Caki2 (cell line): ENCODE measurements around the gene SFR1. TPM values are rescaled to one million over a fixed set of nuclear protein-coding genes. Genes with fewer than 3 reads are reported as not detected.

Experiments
- DNase-seq: peaks from one replicate; pipeline ENCODE4 v3.0.0-alpha.2; 2015; ENCODE audit warnings: low read depth
- in situ Hi-C: cut with HindIII; loops from 2 replicates; pipeline ENCODE4 v1.10.0; 2016; ENCODE audit warnings: low sequenced_read_pairs, low pct_unique_long_range_greater_than_20kb, mixed read lengths
- total RNA-seq: library from RNA; depleted of rRNA; stranded (reverse); fragments of >200 nt; shearing (Covaris generic); gene quantifications from 2 replicates; pipeline ENCODE4 v1.2.3, GENCODE V29; 2014; ENCODE audit warnings: low replicate concordance

SFR1 gene
- total RNA-seq, 1 experiment from 2014 or later = 15.6 TPM

DNA sequence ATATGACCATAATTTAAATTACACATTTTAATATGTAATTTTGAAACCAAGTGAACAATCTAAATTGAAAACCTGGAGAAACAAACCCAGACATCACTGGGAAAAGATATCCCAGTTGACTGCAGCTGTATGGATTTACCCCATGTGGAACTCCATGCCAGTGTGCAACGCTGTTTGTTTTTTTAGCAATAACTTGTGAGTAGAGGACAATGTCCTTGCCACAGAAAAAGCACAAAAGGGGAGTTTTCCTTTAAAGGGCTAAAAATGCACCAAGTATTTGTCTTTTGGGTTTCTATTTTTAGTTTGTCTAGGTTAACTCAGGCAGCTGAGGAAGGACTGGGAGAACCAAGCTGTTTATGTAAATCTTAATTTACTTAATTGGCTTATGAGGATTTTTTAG is 21.2 kb upstream of the SFR1 start:
- no peak for DNase-seq
- in situ Hi-C loops = no loop called here

DNA sequence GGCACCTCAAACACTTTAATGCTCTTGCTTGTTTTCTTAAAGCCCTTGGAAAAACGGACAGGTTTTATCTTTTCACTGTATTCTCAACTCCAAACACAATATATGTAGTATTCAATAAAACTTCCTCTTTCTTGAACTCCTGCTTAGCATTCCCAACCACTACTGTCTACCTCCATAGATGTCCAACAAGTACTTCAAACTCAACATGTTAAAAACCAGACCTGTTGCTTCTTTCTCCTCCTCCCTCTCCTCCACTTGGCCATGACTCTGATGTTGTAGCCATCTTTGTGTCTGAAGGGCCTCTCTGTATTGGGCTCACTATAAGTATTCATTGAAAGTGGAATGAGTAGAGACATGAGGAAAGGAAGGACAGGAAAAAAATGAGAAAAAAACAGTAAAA is 20.1 kb upstream of the SFR1 start:
- no peak for DNase-seq
- in situ Hi-C loops = no loop called here

DNA sequence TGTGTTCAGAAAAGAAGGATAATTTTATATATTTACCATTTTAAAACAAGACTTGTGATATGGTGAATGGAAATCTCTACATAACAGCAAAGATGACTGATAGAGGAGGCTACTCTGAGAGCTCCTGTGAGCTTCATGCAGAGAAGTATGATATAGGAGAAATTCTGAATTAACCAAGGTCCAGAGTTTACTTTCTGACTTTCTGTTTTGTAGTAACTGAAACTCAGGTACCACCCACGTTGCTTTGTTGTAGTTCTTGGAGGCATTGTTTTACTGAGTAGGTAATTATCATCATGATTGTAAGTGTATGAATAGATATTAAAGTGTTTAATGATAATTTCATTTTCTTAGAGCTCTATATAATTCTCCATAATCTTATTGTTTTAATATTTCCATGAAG is 18.0 kb upstream of the SFR1 start:
- no peak for DNase-seq
- in situ Hi-C loops = no loop called here

DNA sequence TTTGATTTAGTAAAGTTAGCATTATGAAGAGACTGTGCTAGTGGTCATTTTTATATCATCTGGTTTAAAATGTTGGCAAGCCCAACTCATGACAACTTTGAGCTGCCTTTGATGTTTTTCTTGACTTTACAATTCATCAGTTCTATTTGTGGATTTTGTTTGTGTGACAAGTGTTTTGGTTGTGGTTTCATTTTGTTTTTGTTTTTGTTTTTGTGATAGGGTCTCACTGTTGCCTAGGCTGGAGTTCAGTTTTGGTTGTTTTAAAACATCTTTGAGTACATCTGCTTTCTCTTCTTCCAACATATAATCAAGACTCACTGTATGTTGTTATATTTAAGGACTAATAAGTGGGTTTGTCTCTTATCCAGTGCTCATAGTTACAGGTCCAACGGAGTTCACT is 17.6 kb upstream of the SFR1 start:
- in situ Hi-C loops = no loop called here
- no peak for DNase-seq

DNA sequence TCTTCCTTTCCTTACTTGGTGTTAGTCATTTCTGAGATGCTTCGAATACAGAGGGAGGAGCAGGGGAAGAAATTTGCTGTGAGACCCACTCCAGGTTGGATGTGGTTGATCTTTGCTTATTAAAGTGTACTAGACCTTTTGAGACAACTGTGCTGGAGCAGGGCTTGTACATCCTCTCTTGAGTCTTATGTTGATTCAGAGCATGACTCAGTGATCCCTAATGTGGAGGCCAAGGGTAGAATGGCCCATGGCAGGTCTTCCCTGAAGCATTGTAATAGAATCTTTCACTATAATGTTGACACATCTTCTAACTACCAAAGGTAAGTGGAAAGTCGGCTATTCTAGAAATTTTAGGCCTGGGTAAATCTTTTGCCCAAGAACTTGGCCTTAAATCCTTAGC is 17.0 kb upstream of the SFR1 start:
- in situ Hi-C loops = no loop called here
- DNase-seq = no peak

DNA sequence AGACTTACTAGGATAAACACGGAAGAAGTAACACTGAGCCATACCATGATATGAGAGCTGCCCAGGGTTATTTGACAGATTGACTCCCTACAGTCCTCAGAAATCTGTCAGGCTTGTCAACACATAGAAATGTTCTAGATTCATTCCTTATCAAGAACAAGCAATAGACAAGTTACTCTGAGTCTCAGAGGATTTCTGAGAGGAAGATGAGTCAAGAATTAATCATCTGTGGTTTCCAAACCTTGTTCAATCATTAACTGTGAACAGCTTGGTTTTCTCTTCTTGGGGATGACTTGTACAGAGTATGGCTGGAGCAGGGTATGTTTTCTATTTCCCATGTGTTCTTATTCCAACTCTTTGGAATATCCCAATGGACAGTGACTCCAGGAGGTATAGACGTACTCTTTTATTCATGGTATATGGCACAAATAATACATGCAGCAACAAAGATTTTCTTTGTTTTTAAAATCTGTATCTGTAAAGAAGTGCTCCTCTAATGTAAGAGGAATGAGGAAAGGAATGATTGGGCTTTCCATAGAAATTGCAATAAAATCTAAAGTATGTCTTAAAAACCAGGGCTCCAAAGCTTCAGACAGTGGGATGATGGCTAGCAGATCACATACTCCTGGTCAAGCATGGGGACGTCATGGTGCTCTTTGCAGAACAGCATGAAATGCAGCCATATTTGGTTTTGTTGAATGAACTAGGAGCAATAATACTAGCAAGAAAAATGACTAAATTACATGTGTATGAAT is 11.9 kb upstream of the SFR1 start:
- peak; percentile 92 for DNase-seq
- in situ Hi-C loops = no loop called here

DNA sequence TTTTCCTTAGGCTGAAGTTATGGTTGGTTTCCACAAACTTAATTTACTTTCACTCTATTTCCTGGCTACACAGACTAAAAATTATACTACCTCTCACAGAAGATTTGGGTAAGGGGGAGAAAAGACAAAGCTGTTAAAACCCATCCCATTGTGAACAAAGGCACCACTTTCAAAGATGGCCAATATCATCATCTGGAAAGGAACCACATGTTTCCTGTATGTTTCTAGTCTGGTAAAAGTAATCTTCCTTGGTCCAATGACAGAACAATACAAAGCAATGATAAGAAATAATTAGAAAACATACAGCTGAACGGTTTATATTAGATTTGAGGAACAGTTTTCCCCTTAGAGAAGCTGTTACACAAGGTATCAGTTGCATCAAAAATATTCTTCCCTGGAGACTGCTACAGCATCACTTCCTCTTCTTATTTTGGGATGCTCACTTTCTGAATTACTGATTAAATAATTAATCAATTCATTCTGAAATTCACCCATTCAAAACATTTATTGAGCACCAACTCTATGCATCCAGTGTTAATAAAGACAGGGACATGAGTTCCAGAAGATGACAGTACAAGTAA is 8.5 kb upstream of the SFR1 start:
- no peak for DNase-seq
- in situ Hi-C loops = no loop called here

DNA sequence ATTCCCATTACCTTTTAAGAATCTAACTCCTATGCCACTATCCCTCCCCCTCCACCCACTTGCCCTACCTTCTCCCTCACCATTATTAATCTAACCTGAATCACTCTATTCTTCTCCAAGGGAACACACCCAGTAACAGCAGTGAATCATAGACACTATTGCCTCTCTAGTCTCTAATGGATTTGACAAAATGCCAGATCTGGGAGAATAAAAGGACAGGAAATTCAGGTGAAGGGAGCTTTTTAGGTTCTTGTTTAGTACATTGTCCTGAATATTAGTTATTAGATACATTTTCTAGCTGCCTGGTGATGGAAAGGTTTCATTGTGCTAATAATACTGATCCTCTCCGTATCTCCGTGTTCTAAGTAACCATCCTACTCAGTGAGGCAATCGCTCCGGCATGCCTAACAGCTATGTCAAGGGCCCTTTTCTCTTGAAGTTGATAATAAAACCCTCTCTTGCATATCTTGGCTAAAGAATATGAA is 4.1 kb upstream of the SFR1 start:
- DNase-seq = peak; percentile 81
- in situ Hi-C loops = no loop called here

DNA sequence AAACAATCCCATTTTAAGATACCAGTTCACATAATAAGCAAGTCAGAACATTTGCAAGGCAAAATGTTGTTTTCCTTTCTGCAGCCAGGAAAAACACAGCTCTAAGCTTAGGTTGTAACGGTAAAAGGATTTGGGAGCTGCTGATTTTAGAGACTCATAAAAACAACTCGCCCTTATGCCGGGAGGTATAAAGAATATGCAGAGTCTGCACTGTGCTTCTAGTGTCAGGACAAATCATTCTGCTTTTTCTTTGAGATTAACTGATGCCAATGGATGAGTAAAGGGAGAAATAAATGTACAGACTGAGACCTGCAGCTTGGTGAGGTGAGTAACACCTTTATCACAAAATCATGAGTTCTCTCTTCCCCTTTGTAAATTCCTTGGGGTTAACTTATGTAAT is 2.0 kb upstream of the SFR1 start:
- DNase-seq = no peak
- in situ Hi-C loops = no loop called here

DNA sequence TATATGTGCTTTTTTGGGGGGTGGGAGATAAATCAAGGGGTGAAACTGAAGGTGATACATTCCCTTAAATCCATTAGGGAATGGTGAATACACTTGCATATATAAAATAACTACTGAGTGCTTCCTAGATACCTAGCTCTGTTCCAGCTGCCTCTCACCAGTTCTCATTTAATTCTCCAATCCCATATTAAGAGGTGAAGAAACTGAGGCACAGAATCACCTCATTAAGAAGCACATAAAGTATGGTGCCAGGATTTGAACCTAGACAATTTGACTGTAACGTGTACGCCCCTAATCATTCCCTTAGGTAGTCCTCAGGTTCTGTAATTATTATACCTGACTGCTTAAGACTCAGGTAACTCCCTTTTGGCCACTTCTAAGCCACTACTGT is 1.5 kb upstream of the SFR1 start:
- DNase-seq = no peak
- in situ Hi-C loops = no loop called here

DNA sequence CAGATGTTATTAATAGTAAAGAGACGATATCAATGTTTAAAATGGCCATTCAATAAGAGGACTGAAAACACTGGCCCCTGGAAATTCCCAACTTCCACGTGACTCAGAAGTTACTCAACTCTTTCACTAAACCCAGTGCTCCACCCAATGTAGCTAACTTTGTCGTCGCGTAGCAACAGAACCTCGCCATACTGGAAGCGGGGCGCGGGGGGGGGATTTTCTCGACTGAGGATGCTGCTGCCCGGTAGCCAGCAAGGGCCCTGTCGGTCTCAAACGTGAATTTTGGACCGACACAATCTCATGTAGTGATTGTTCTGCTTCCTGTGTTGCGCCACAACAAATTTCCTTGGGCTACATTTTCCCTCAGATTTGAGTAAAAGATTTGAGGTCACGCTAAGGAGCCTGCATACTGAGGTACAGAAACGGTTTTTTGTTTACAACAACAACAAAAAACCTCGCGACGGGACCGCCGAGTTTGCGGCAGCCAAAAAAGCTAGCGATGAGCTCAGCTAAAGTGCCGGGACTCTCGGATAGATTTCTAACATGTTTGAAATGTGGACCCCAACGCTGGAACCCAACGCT is 977 bp upstream of the SFR1 start:
- in situ Hi-C loops = no loop called here
- peak; percentile 90 for DNase-seq

DNA sequence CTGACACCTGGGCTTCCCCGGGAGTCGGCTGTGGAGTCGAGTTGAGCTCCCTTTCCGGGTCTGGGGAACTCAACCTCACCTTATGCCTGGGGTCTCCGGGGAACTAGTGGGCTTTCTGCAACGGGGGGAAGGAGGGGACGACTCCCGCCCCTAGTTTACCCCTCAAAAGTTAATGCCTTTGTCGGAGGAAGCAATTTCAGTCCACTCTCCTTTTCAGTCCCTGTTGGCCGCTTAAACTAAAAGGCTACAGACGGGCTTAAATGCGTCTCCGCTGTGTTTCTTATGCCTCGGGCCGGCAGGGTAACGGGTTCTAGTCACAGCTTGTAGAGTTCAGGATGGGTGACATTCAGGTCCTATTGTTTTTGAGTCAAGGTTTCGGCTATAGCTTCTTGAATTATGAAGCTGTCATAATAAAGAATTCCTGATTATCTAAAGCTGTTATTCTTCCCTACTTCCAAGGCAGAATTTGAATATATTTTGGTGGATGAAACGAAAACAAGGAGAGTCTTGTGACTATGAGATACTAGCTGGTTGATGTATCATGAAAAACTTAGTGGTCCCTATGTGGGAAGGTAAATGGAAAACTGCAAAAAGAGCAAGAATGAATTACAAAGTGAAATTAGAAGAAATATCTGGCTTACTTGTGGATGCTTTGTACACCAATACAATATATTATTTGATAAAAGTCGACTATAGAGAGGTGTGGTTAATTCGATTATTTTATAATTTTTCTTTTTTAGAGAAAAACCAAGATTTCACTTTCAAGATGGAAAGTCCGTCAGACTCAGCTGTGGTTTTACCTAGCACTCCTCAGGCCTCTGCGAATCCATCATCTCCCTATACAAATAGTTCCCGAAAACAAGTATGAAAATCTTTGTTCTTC is 495 bp downstream of the SFR1 start:
- DNase-seq = no peak
- in situ Hi-C loops = no loop called here

DNA sequence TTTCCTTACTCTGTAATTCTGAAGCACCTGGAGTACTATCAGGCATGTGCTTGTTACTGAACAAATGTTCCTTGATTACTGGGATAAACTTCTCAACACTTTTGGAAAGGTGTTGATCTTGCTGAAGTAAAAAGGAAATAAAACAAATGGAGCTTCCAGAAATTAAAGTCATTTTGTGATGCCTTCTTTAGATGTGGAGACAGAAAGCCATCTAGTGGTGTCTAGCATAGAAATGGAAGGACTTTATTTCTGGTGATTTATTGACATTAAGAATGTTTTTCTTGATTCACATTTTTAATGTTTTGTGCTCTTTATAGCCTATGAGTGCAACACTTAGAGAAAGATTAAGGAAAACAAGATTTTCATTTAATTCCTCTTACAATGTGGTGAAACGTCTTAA is 1.4 kb downstream of the SFR1 start:
- in situ Hi-C loops = no loop called here
- peak; percentile 29 for DNase-seq

DNA sequence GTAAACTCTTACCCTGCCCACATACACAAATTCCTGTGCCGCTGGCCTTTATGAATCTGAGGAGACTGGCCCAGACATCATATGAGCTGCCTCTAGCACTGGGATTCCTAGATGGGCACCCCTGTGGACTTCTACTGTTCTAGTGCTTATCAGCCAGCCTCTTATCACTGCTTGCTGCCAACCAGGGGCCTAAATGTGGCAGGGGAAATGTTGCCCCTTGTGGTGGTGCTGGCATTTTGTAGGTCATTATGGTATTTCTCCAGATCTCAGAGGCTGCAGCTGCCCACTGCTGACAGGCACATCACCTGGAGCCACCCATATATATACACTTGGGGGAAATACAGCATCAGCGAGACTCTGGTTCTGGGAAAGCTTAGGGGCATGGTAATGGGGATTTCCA is 5.4 kb downstream of the SFR1 start:
- in situ Hi-C loops = no loop called here

DNA sequence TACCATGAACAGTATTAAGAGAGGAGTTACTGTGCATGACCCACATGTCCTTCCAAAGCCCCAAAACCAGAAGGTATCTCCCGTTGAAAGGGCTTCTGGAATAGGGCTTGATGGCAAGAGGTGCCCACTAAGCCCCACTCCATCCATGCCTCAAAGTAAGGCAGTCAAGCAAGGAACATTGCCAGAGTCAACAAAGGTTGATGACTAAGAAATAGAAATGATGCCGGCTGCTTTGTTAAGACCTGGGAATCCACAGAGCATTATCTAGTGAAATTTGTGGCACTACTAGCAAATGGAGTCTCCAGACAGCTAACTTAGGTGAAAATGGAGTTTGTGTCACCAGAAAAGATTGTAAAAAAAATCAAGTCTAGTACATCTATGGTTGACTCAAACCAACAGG is 6.2 kb downstream of the SFR1 start:
- in situ Hi-C loops = no loop called here
- peak; percentile 38 for DNase-seq

More for the DNA sequence above, 5.4 kb downstream of the SFR1 start:
- peak; percentile 39 for DNase-seq

DNA sequence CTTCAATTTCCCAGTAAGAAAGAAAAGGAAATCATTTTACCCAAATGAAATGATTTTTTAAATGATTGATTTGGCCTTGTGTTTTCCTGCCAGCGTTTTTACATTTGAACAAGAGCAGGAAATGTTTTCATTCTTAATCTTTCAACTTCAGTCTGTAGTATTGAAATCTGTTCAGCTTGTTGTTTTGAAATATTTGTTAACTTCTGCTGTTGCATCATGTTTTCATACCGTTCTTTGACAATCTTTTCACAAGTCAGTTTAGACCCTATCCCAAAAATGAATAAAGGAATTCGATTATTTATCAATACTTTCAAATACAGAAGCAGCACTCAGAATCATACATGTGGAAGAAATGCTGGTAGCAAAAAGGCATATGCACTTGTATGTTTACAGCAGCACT is 8.1 kb downstream of the SFR1 start:
- in situ Hi-C loops = no loop called here
- DNase-seq = no peak

DNA sequence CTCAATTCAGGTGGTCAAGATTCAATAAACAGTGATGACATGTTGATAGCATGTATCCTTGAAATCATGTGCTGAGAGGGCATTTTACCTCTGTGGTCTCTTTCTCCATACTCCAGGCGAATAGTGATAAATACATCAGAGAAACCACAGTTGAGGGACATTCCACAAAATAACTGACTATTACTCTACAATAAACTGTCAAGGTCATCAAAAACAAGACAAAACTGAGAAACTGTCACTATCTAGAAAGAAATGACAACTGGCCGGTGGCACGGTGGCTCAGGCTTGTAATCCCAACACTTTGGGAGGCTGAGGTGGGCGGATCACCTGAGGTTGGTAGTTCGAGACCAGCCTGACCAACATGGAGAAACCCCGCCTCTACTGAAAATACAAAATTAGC is 16.2 kb downstream of the SFR1 start:
- DNase-seq = no peak
- in situ Hi-C loops = no loop called here

DNA sequence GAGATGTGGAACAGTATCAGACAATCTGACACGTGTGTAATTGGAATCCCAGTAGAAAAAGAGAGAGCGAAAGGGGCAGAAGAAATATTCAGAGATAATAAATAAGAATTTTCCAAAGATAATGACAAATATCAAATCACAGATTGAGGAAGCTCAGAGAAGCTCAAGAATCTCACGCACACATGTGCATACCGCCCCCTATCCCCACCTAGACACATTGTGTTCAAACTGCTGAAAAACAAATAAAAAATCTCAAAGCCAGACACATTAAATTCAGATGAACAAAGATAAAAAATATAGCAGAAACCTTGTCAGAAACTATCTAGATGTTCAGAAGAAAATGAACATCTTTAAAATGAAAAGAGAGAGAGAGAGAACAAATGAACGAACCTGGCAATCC is 17.2 kb downstream of the SFR1 start:
- in situ Hi-C loops = no loop called here
- DNase-seq = no peak

DNA sequence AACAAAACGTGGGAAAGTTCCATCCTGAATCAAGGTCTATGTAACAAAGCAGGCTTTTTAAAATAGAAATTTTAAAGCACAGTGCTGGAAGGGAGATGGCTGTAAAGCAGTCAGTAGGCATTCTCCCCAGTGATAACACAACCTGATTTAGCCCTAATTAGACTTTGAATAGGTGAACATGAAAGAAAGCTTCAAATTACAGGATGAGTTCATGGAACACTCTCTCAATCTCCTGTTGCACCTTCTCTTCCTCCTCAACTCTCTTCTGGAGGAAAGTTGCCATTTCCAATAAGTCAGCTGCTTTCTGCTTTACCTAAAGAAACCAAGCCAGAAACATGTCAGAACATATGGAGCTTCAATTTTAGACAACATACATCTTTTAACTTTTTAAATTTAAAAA is 20.1 kb downstream of the SFR1 start:
- no peak for DNase-seq
- in situ Hi-C loops = no loop called here
